GM10248 (cell line): ENCODE data around the gene NT5C.

Experiments
- CTCF ChIA-PET: fragments of 300-600 bp; sonication (Branson Sonifier 250); formaldehyde crosslinking; extraction: SDS; loops from one replicate; lab custom pipeline; 2021; ENCODE audit warnings: antibody characterized with exemption; lab: Yijun Ruan, JAX
- POLR2A ChIA-PET: fragments of 350-650 bp; sonication (Branson Sonifier 250); formaldehyde crosslinking; extraction: SDS; loops from one replicate; lab custom pipeline; 2020; ENCODE audit warnings: antibody characterized with exemption; lab: Yijun Ruan, JAX
- DNase-seq: peaks from one replicate; pipeline ENCODE4 v3.0.0; 2012; ENCODE audit errors: extremely low spot score
- TF ChIP-seq, protein P1 (sequence below): IDR thresholded peaks from 2 replicates; pipeline ENCODE4 v1.5.1; 2012; ENCODE audit warnings: mild to moderate bottlenecking, low read depth; ENCODE audit errors: extremely low read depth, missing control alignments, control extremely low read depth

Gene NT5C

DNA sequence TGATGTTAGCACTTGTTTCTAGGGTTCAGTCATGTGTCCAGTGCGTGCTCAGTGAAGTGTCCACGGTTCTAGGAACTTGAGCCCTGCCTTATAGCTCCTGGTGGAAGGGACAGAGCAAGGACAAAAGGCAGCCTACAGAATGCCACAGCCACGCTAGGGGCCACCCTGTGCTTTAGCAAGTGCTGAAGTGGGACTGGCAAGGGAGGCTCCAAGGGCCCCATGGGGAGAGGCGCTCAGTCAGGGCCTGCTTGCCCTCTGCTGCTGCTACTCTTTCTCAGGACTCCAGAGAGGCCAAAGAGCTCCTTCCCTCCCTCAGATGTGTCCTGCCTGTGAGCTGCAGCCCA, 6.8 kb downstream of the NT5C start:
- DNase-seq: no peak
- CTCF ChIA-PET: interaction anchor here (1.2 to 17.2 kb wide), 6 partner anchors 5 to 163 kb away, joined by 4 to 338 read pairs (median 6); partner anchors contain the start of genes ARMC7 and NT5C
- POLR2A ChIA-PET: interaction anchor here (1.3 kb wide), 1 partner anchor 10 kb away, joined by 6 read pairs; no protein-coding TSS in a partner anchor
- TF ChIP-seq, protein P1, sequence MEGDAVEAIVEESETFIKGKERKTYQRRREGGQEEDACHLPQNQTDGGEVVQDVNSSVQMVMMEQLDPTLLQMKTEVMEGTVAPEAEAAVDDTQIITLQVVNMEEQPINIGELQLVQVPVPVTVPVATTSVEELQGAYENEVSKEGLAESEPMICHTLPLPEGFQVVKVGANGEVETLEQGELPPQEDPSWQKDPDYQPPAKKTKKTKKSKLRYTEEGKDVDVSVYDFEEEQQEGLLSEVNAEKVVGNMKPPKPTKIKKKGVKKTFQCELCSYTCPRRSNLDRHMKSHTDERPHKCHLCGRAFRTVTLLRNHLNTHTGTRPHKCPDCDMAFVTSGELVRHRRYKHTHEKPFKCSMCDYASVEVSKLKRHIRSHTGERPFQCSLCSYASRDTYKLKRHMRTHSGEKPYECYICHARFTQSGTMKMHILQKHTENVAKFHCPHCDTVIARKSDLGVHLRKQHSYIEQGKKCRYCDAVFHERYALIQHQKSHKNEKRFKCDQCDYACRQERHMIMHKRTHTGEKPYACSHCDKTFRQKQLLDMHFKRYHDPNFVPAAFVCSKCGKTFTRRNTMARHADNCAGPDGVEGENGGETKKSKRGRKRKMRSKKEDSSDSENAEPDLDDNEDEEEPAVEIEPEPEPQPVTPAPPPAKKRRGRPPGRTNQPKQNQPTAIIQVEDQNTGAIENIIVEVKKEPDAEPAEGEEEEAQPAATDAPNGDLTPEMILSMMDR: no peak

DNA sequence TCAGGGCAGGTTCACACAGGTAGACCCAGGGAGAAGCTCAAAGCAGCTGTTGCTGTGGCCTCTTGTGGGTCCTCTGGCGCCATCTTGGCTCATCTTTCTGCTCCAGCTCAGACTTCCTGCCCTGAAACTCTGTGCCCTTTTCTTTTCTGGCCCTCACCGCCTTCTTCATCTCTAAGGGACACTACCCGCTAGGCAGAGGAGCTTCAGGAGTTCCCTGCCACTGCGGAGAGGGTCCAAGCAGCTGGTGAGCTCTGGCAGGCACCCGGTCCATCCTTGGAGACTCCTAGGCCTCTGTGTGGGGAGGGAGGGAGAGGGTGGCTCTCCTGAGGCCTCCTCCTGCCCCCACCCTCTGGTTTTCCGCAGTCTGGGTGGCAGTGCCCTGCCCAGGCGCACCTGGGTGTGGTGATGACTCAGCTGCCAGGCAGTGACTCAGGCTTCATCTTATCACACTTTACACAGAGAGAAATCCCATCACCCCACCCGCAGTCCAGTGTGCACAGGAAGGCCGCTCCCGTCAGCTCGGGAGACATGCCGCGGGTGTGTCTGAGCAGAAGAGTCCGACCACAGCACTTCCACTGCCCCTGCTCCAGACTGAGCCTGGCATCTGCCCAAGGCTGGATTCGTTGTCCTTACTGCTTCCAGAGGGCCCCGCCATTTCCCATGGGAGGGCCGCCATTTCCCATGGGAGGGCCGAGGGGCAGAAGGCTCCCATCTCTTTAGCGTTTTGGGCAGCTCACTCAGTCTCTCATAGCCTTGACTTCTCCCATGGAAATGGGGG, 7.3 kb downstream of the NT5C start:
- POLR2A ChIA-PET: interaction anchor here (0.6 to 0.8 kb wide), 2 partner anchors 8 to 10 kb away, joined by 3 read pairs; no protein-coding TSS in a partner anchor
- no peak for DNase-seq
- CTCF ChIA-PET: interaction anchor here (1.2 to 17.2 kb wide), 6 partner anchors 6 to 163 kb away, joined by 4 to 338 read pairs (median 6); partner anchors contain the start of genes ARMC7 and NT5C
- TF ChIP-seq, protein P1: no peak

DNA sequence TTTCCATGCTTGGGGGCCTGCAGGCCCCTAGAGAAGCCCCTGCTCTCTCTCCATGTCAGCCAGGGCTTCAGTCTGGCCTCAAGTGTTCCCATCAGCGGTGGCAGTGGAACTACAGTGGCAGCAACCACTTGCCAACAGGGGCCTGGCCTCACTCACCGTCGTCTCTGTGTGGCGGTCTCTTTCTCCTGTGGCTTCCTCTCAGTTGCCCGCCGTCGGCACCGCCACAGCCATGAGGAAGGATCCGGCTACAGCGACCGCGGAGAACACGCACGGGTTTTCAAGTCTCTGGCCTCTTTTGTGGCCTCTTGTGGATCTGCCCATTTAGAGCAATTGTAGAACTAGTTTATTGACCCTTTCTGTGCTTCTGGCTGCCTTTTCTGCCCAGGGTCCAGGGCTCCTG, 13.2 kb downstream of the NT5C start:
- ChIA-PET CTCF (interaction anchor here (1.1 to 16.9 kb wide), 5 partner anchors 12 to 84 kb away, joined by 3 to 338 read pairs (median 103); partner anchors contain the start of gene NT5C), POLR2A (no interaction called here)
- TF ChIP-seq, protein P1: no peak
- DNase-seq: no peak

DNA sequence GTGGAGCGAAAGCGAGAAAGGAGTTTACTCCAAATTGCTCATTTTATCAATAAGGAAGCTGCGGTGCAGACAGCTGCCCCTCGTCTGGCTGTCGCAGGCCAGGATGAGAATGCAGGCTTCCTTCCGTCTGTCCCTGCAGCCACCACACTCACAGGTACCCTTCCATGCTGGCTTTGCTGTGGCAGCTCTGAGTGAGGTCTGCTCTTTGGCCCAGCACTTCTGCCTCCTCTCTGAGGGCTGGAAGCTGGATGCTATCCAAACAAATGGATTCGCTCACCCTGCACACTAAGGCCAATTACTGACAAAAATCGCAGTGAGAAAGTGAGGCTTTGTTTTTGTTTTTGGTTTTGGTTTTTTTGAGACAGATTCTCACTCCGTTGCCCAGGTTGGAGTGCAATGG, 14.8 kb downstream of the NT5C start:
- TF ChIP-seq, protein P1: no peak
- CTCF ChIA-PET: interaction anchor here (1.3 to 16.9 kb wide), 7 partner anchors 13 to 155 kb away, joined by 3 to 338 read pairs (median 103); partner anchors contain the start of genes MIF4GD, NT5C and NUP85
- no peak for DNase-seq
- POLR2A ChIA-PET: no interaction called here

DNA sequence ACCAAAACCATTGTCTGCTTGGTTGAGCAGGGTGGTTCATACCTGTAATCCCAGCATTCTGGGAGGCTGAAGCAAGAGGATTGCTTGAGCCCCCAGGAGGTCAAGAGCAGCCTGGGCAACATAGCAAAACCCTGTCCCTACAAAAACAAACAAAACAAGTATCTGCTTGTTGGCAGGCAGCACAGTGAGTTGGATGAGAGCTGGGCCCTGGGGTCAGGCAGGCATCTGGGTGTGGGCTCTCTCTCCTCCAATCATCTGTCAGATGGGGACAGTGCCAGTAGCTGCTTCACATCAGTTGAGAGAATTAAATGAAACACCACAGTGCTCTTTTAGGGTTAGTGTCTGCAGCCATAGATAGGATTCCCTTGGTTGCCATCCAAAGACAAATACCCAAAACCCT, 16.0 kb downstream of the NT5C start:
- TF ChIP-seq, protein P1: no peak
- CTCF ChIA-PET: interaction anchor here (1.0 to 16.9 kb wide), 14 partner anchors 11 to 155 kb away, joined by 3 to 338 read pairs (median 26); partner anchors contain the start of genes MIF4GD, NT5C, NUP85 and SLC16A5
- DNase-seq: no peak
- POLR2A ChIA-PET: no interaction called here

DNA sequence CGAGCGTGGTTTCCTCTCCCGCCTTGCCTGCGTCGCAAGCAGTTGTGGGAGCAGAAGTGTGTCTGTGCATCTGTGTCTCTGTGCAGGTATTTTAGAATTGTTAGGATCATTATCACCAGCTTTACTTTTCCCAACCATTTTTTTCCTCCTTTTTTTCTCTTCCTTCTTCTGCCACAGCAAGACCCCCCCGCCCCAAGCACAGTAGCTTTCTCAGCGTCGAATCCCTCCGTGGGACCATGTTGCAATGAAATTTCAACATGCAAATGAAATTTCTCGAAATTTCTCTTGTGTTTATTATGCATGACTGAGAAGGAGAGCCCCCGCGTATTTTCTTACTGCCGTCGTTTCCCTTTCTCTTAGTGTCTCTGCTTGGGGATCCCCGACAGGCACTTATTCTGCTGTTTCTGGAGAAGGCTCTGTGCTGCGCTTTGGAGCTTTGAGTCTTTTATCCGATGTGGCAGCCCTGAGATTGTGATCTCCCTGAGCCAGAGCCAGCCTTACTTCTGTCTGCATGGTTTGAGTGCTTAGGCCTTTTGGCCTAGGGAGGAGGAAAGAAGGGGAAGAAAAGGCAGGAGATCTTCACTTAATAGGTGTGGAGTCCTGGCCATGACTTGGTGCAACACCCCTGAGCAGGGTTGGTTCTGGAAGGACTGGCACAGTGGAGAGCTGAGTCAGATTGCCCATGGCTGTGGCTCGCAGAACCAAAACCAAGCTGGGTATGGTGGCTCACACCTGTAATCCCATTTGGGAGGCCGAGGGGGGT, 16.8 kb downstream of the NT5C start:
- ChIA-PET CTCF (interaction anchor here (0.7 to 16.9 kb wide), 65 partner anchors 11 to 408 kb away, joined by 3 to 338 read pairs (median 6); partner anchors contain the start of genes ATP5PD, CDR2L, GGA3 and JPT1), POLR2A (interaction anchor here (0.6 to 1.6 kb wide), 11 partner anchors 9 to 313 kb away, joined by 3 to 8 read pairs (median 5); partner anchors contain the start of genes JPT1, NT5C and SUMO2)
- peak; percentile 71 for DNase-seq
- TF ChIP-seq, protein P1: no peak
